ENCODE data around the gene TMEM196. TPM values are rescaled to one million over a fixed set of nuclear protein-coding genes. Genes with fewer than 3 reads are reported as not detected.
A peak's percentile ranks its signal among the peaks of the same experiment; 100 is the strongest.

TMEM196 gene
- total and polyA plus RNA-seq, 3 experiments from 2014 or later, result not detected

DNA sequence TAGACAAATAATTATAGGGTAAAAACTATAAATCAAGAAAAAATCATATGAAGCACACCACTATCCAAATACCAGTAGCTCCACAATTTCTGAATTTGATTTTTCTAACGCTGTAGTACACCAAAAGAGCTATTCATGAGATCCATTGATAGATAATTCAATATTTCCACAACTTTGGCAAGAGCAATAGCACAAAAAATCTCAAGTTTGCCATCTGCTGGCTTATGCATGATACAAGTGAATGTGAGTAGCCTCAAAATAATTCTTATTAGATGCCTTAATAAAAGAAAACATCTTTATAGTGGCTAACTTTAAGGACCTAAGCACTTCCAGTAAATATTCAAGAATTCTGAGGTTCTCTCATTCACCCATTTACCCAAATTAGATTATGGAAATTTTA is 2.2 kb upstream of the TMEM196 start:
- ChIA-PET POLR2A (no interaction called here), CTCF (interaction anchor here (1.1 kb wide), 1 partner anchor 21 kb away, joined by 4 read pairs; no protein-coding TSS in a partner anchor)
- H3K4me1 ChIP-seq (ENCODE audit: insufficient read depth, low read length), result no peaks in the 10 kb centered on the region
- peaks cover 26 to 36% of the 10 kb centered on the region in 2 donors for H3K27me3 Mint-ChIP-seq
- no peak overlapping the region for H3K27ac ChIP-seq (ENCODE audit: low read depth, low read length)
- peaks cover 18% of the 10 kb centered on the region for H3K27me3 ChIP-seq (ENCODE audit: insufficient read depth, low read length, poor library complexity, severe bottlenecking)
- H3K4me3 Mint-ChIP-seq, result no peak overlapping the region
- H3K27ac Mint-ChIP-seq, result no peak overlapping the region
- no peaks in the 10 kb centered on the region for H3K9me3 Mint-ChIP-seq
- H3K36me3 ChIP-seq (ENCODE audit: insufficient read depth, low read length), result no peaks in the 10 kb centered on the region
- H3K9me3 ChIP-seq (ENCODE audit: low read length), result no peaks in the 10 kb centered on the region
- no peaks in the 10 kb centered on the region for H3K36me3 Mint-ChIP-seq
- peaks cover 5 to 16% (median 15%) of the 10 kb centered on the region in 3 donors for H3K4me1 Mint-ChIP-seq
- no peak overlapping the region for H3K4me3 ChIP-seq (ENCODE audit: low read length)
- no peak for DNase-seq

DNA sequence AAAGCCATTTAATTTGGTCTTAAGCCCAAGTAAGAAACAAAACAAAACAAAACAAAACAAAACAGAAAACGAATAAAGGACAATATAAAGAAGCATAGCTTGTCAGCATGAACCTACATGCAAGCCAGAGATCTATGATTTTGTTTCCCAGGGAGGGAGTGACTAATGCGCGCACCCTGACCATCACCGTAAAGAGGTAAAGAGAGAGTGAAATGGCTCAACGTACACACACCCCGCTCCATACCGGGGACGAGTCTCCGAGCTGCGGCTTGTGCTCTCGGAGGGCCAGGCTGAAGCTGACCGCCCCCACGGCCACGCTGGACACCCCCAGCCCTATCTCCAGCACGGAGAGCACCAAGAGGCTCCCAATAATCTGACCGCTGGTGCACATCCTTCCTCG is 1.1 kb downstream of the TMEM196 start:
- no peak overlapping the region for H3K4me3 ChIP-seq (ENCODE audit: low read length)
- peaks cover 26 to 44% of the 10 kb centered on the region in 2 donors for H3K27me3 Mint-ChIP-seq
- H3K9me3 ChIP-seq (ENCODE audit: low read length), result no peaks in the 10 kb centered on the region
- peaks cover 18% of the 10 kb centered on the region for H3K27me3 ChIP-seq (ENCODE audit: insufficient read depth, low read length, poor library complexity, severe bottlenecking)
- ChIA-PET POLR2A (no interaction called here), CTCF (interaction anchor here (1.0 kb wide), 1 partner anchor 18 kb away, joined by 4 read pairs; no protein-coding TSS in a partner anchor)
- H3K27ac ChIP-seq (ENCODE audit: low read depth, low read length), result no peak overlapping the region
- H3K4me3 Mint-ChIP-seq, result peak overlapping the region in 4 of 7 donors; percentile 2 to 21 (median 12)
- peaks cover 5 to 16% (median 15%) of the 10 kb centered on the region in 3 donors for H3K4me1 Mint-ChIP-seq
- no peaks in the 10 kb centered on the region for H3K36me3 Mint-ChIP-seq
- no peaks in the 10 kb centered on the region for H3K4me1 ChIP-seq (ENCODE audit: insufficient read depth, low read length)
- H3K27ac Mint-ChIP-seq, result peak overlapping the region in 1 of 8 donors; percentile 8
- no peaks in the 10 kb centered on the region for H3K36me3 ChIP-seq (ENCODE audit: insufficient read depth, low read length)
- H3K9me3 Mint-ChIP-seq, result no peaks in the 10 kb centered on the region
- DNase-seq, result no peak

DNA sequence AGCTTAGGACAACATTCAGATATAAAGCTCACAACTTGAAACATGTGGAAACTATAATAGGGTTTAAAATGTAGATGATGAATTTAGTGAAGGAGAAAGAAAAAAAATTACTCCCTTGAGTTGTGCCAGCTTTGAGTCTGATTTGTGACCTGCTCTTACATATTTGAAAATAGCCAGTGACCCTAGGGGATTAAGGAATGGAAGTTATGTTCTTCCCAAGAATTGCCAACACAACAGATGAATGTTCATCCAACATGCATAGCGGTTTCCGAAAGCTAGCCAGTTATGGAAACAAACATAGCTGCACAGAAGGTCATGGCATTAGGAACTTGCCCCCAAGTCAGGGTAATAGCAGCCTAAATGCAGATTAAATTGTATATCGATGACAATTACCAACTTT is 10.8 kb downstream of the TMEM196 start:
- H3K36me3 ChIP-seq (ENCODE audit: insufficient read depth, low read length), result no peaks in the 10 kb centered on the region
- Mint-ChIP-seq H3K27me3 (peaks cover 0 to 12% of the 10 kb centered on the region in 2 donors), H3K4me3 (no peak overlapping the region), H3K27ac (no peak overlapping the region), H3K36me3 (no peaks in the 10 kb centered on the region), H3K4me1 (no peaks in the 10 kb centered on the region), H3K9me3 (no peaks in the 10 kb centered on the region)
- H3K27me3 ChIP-seq (ENCODE audit: insufficient read depth, low read length, poor library complexity, severe bottlenecking), result no peaks in the 10 kb centered on the region
- H3K4me3 ChIP-seq (ENCODE audit: low read length), result no peak overlapping the region
- ChIA-PET CTCF (no interaction called here), POLR2A (no interaction called here)
- DNase-seq, result no peak
- H3K9me3 ChIP-seq (ENCODE audit: low read length), result no peaks in the 10 kb centered on the region
- no peak overlapping the region for H3K27ac ChIP-seq (ENCODE audit: low read depth, low read length)
- no peaks in the 10 kb centered on the region for H3K4me1 ChIP-seq (ENCODE audit: insufficient read depth, low read length)

DNA sequence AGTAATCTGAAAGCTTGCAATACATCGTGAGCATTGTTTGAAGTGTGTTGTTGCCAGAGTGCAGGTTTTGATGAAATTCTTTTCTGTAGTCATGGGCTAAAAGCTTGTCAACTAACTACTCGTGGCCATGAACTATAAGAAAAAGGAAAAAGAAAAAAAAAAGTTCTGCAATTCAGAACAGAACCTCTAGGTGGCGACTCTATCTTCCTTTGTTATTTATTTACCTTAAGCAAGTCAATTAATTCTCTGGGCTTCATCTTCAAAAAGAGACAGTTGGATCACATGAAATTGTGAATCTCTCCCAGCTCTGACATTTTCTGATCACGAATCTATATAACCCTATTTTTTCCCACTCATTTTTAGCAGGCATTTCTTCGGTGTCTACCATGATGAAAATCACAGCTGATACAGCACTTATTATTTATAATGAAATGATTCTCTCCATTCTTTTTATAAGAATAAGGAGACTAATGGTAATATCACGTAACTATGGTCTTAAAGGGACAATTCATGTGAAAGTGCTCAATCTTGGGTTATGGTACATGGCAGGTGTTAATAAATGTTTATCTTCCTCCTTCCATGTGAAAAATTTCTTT is 18.8 kb downstream of the TMEM196 start:
- Mint-ChIP-seq H3K36me3 (no peaks in the 10 kb centered on the region), H3K27ac (no peak overlapping the region), H3K9me3 (no peaks in the 10 kb centered on the region), H3K4me1 (peaks cover 0 to 5% (median 0%) of the 10 kb centered on the region in 3 donors), H3K4me3 (no peak overlapping the region), H3K27me3 (peaks cover 4% of the 10 kb centered on the region in 2 donors)
- no peaks in the 10 kb centered on the region for H3K9me3 ChIP-seq (ENCODE audit: low read length)
- CTCF ChIA-PET, result interaction anchor here (1.2 to 1.8 kb wide), 2 partner anchors 18 to 21 kb away, joined by 4 read pairs; no protein-coding TSS in a partner anchor
- H3K36me3 ChIP-seq (ENCODE audit: insufficient read depth, low read length), result no peaks in the 10 kb centered on the region
- DNase-seq, result peak in 2 of 5 donors; percentile 2 to 13
- H3K4me3 ChIP-seq (ENCODE audit: low read length), result no peak overlapping the region
- POLR2A ChIA-PET, result no interaction called here
- no peaks in the 10 kb centered on the region for H3K27me3 ChIP-seq (ENCODE audit: insufficient read depth, low read length, poor library complexity, severe bottlenecking)
- no peaks in the 10 kb centered on the region for H3K4me1 ChIP-seq (ENCODE audit: insufficient read depth, low read length)
- H3K27ac ChIP-seq (ENCODE audit: low read depth, low read length), result no peak overlapping the region

DNA sequence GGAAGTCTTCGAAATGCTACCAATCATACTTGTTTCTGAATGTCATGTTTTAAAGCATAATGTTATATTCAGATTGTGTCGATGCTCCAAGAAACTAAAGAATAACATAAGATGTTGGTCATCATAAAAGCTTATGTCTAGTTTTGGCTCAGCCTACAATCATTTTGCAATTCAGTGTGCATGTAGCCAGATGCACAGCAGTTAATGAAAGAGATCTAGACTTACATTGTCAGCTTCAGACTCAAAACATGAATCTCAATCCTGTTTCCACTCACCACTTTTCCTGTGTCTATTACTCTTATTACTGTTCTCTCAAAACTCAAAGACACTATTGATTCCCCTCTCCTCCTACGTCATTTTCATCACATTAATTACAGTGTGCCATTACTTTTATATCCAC is 21.4 kb downstream of the TMEM196 start:
- H3K4me3 ChIP-seq (ENCODE audit: low read length), result no peak overlapping the region
- H3K9me3 ChIP-seq (ENCODE audit: low read length), result no peaks in the 10 kb centered on the region
- Mint-ChIP-seq H3K4me1 (peaks cover 0 to 6% (median 0%) of the 10 kb centered on the region in 3 donors), H3K36me3 (no peaks in the 10 kb centered on the region), H3K9me3 (no peaks in the 10 kb centered on the region), H3K27ac (no peak overlapping the region), H3K4me3 (no peak overlapping the region), H3K27me3 (peaks cover 4% of the 10 kb centered on the region in 2 donors)
- no peaks in the 10 kb centered on the region for H3K4me1 ChIP-seq (ENCODE audit: insufficient read depth, low read length)
- ChIA-PET POLR2A (no interaction called here), CTCF (no interaction called here)
- no peak for DNase-seq
- no peaks in the 10 kb centered on the region for H3K27me3 ChIP-seq (ENCODE audit: insufficient read depth, low read length, poor library complexity, severe bottlenecking)
- no peak overlapping the region for H3K27ac ChIP-seq (ENCODE audit: low read depth, low read length)
- H3K36me3 ChIP-seq (ENCODE audit: insufficient read depth, low read length), result no peaks in the 10 kb centered on the region

DNA sequence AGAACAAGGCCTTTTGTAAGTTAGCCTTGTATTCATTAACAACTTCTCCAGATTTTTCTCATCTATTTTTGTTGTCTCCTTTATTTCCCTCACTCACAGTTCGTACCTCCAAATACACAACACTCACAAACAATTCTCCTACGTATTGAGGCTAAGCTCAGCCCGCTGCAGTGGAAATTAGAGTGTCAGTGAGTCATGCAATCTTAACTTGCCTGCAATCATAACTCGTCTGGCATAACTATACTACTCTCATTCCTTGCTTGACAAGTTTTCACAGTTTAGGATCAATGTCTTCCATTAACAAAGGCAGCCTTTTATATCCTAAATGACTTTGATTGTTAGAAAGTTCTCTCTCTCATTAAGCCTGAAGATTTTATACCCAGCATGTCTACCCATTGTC is 23.8 kb downstream of the TMEM196 start:
- CTCF ChIA-PET, result no interaction called here
- no peaks in the 10 kb centered on the region for H3K4me1 ChIP-seq (ENCODE audit: insufficient read depth, low read length)
- no peak for DNase-seq
- POLR2A ChIA-PET, result no interaction called here
- H3K4me3 Mint-ChIP-seq, result no peak overlapping the region
- H3K27me3 ChIP-seq (ENCODE audit: insufficient read depth, low read length, poor library complexity, severe bottlenecking), result peaks cover 4% of the 10 kb centered on the region
- H3K36me3 Mint-ChIP-seq, result no peaks in the 10 kb centered on the region
- peaks cover 0 to 7% of the 10 kb centered on the region in 2 donors for H3K27me3 Mint-ChIP-seq
- peaks cover 0 to 6% (median 0%) of the 10 kb centered on the region in 3 donors for H3K4me1 Mint-ChIP-seq
- H3K4me3 ChIP-seq (ENCODE audit: low read length), result no peak overlapping the region
- H3K36me3 ChIP-seq (ENCODE audit: insufficient read depth, low read length), result no peaks in the 10 kb centered on the region
- no peaks in the 10 kb centered on the region for H3K9me3 ChIP-seq (ENCODE audit: low read length)
- no peak overlapping the region for H3K27ac ChIP-seq (ENCODE audit: low read depth, low read length)
- no peak overlapping the region for H3K27ac Mint-ChIP-seq
- H3K9me3 Mint-ChIP-seq, result no peaks in the 10 kb centered on the region

DNA sequence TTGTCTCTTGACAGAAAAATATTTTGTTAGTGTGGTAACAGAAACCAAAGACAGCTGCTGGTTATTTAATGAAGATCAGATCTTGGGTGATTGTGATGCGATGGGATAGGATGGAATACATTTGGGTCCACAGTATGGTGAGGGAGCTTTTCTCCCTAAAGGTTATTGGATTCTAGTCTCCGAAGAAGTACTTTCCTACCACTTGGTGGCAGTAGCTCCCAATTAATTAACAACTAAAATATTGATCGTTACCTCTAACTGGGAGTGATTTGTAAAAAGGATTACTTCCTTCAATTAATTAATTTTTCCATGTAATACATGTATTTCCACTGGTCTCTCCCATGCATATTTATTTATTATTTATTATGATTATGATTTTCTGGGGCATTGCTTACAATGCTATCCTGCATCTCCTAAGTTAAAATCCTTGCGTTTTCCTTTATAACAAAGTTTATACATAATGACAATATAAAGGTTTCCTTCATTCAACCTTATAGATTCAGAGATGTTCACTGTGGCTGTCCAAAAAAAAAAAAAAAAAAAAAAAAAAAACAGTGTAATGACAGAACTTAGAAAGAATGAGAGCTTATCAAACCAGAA is 25.6 kb downstream of the TMEM196 start:
- no peaks in the 10 kb centered on the region for H3K4me1 ChIP-seq (ENCODE audit: insufficient read depth, low read length)
- POLR2A ChIA-PET, result interaction anchor here (0.6 kb wide), 1 partner anchor 37 kb away, joined by 3 read pairs; no protein-coding TSS in a partner anchor
- H3K9me3 ChIP-seq (ENCODE audit: low read length), result no peaks in the 10 kb centered on the region

DNA sequence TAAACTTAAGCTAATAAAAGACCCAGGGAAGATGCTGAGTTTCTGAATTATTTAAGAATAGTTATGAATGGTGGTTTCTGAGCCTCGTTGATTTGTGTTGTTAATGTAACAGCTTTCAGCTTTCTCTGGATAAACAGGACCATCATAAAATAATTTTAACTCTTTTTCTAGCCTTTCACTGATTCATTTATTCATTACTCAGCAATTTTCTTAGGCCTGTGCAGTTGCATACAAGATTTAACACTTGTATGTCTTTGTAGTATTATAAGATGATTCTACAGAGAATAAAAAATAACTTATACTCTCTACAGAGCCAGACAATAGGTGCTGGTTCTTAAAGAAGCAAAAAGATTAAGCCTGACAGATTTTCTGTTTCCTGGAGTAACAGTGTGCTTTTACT is 29.3 kb downstream of the TMEM196 start:
- CTCF ChIA-PET, result no interaction called here
- DNase-seq, result no peak
- H3K4me1 ChIP-seq (ENCODE audit: insufficient read depth, low read length), result no peaks in the 10 kb centered on the region
- no peak overlapping the region for H3K27ac ChIP-seq (ENCODE audit: low read depth, low read length)
- H3K4me3 ChIP-seq (ENCODE audit: low read length), result no peak overlapping the region
- POLR2A ChIA-PET, result no interaction called here
- H3K27me3 ChIP-seq (ENCODE audit: insufficient read depth, low read length, poor library complexity, severe bottlenecking), result peaks cover 4% of the 10 kb centered on the region
- Mint-ChIP-seq H3K36me3 (no peaks in the 10 kb centered on the region), H3K4me3 (no peak overlapping the region), H3K4me1 (no peaks in the 10 kb centered on the region), H3K9me3 (no peaks in the 10 kb centered on the region), H3K27me3 (peaks cover 0 to 7% of the 10 kb centered on the region in 2 donors), H3K27ac (no peak overlapping the region)
- H3K36me3 ChIP-seq (ENCODE audit: insufficient read depth, low read length), result no peaks in the 10 kb centered on the region
- no peaks in the 10 kb centered on the region for H3K9me3 ChIP-seq (ENCODE audit: low read length)

More for the DNA sequence above, 25.6 kb downstream of the TMEM196 start:
- CTCF ChIA-PET, result interaction anchor here (1.0 to 1.3 kb wide), 2 partner anchors 14 to 34 kb away, joined by 3 to 4 read pairs; no protein-coding TSS in a partner anchor
- H3K9me3 Mint-ChIP-seq, result no peaks in the 10 kb centered on the region
- peaks cover 0 to 7% of the 10 kb centered on the region in 2 donors for H3K27me3 Mint-ChIP-seq
- no peak overlapping the region for H3K4me3 ChIP-seq (ENCODE audit: low read length)
- DNase-seq, result no peak
- no peak overlapping the region for H3K4me3 Mint-ChIP-seq
- no peak overlapping the region for H3K27ac Mint-ChIP-seq
- no peaks in the 10 kb centered on the region for H3K36me3 Mint-ChIP-seq
- no peaks in the 10 kb centered on the region for H3K36me3 ChIP-seq (ENCODE audit: insufficient read depth, low read length)
- peaks cover 0 to 6% (median 0%) of the 10 kb centered on the region in 3 donors for H3K4me1 Mint-ChIP-seq
- H3K27me3 ChIP-seq (ENCODE audit: insufficient read depth, low read length, poor library complexity, severe bottlenecking), result peaks cover 4% of the 10 kb centered on the region
- H3K27ac ChIP-seq (ENCODE audit: low read depth, low read length), result no peak overlapping the region
